Loucy (cell line): Measurements from ENCODE around the gene TRMU.

Source experiments
- H2AFZ ChIP-seq: fragments of 200-600 bp; sonication (generic); 2 replicates; pipeline ENCODE4 v1.6.0; 2016; ENCODE audit warnings: antibody characterized with exemption, mild to moderate bottlenecking, low read length, moderate library complexity
- H3F3A ChIP-seq: fragments of 200-600 bp; 2 replicates; pipeline ENCODE4 v1.6.0; 2016; ENCODE audit warnings: antibody characterized with exemption, low read depth, mild to moderate bottlenecking
- H3K27me3 ChIP-seq: fragments of 200-600 bp; sonication (generic); 2 replicates; pipeline ENCODE4 v1.6.1; 2014; ENCODE audit warnings: low read length, mild to moderate bottlenecking; ENCODE audit not compliant: insufficient read depth, poor library complexity, severe bottlenecking
- H3K36me3 ChIP-seq: fragments of 200-600 bp; sonication (generic); 2 replicates; pipeline ENCODE4 v1.6.1; 2016; ENCODE audit warnings: low read length; ENCODE audit not compliant: insufficient read depth
- H3K4me1 ChIP-seq: fragments of 200-600 bp; sonication (generic); 2 replicates; pipeline ENCODE4 v1.5.1; 2014; ENCODE audit warnings: low read length, mild to moderate bottlenecking; ENCODE audit not compliant: insufficient read depth, poor library complexity, severe bottlenecking
- H3K4me2 ChIP-seq: fragments of 200-600 bp; sonication (generic); 2 replicates; pipeline ENCODE4 v1.6.0; 2014; ENCODE audit warnings: antibody characterized with exemption, low read length, low read depth, mild to moderate bottlenecking; ENCODE audit not compliant: poor library complexity, severe bottlenecking
- H3K4me3 ChIP-seq: fragments of 200-600 bp; sonication (generic); 2 replicates; pipeline ENCODE4 v1.5.1; 2014; ENCODE audit warnings: low read length, mild to moderate bottlenecking, mixed read lengths; ENCODE audit not compliant: poor library complexity, severe bottlenecking
- H3K79me2 ChIP-seq: fragments of 200-600 bp; sonication (generic); 2 replicates; pipeline ENCODE4 v1.6.1; 2014; ENCODE audit warnings: low read length; ENCODE audit not compliant: insufficient read depth
- H3K9ac ChIP-seq: fragments of 200-600 bp; sonication (generic); 2 replicates; pipeline ENCODE4 v1.6.0; 2014; ENCODE audit warnings: mild to moderate bottlenecking, low read depth, low read length, moderate library complexity; ENCODE audit not compliant: poor library complexity, severe bottlenecking
- H3K9me2 ChIP-seq: fragments of 200-600 bp; sonication (generic); replicated peaks from 2 replicates; pipeline ENCODE4 v1.6.1; 2016; ENCODE audit warnings: low read depth, low read length, mixed read lengths
- H3K9me3 ChIP-seq: fragments of 200-600 bp; sonication (generic); 2 replicates; pipeline ENCODE4 v1.6.1; 2014; ENCODE audit warnings: mild to moderate bottlenecking, antibody characterized with exemption, low read length, low read depth; ENCODE audit not compliant: insufficient read depth
- H4K20me1 ChIP-seq: fragments of 200-600 bp; sonication (generic); 2 replicates; pipeline ENCODE4 v1.6.0; 2014; ENCODE audit warnings: antibody characterized with exemption, low read length, mild to moderate bottlenecking; ENCODE audit not compliant: insufficient read depth, poor library complexity, severe bottlenecking
- EZH2phosphoT487 ChIP-seq: fragments of 200-600 bp; IDR thresholded peaks from 2 replicates; pipeline ENCODE4 v1.6.1; 2018; ENCODE audit warnings: antibody characterized with exemption, mild to moderate bottlenecking, moderate library complexity, borderline replicate concordance
- TF ChIP-seq, protein P1 (sequence below): fragments of 200-600 bp; sonication (generic); conservative IDR thresholded peaks from 2 replicates; pipeline ENCODE4 v1.5.1; 2014; ENCODE audit warnings: mild to moderate bottlenecking, antibody characterized with exemption, low read length

Gene TRMU

DNA sequence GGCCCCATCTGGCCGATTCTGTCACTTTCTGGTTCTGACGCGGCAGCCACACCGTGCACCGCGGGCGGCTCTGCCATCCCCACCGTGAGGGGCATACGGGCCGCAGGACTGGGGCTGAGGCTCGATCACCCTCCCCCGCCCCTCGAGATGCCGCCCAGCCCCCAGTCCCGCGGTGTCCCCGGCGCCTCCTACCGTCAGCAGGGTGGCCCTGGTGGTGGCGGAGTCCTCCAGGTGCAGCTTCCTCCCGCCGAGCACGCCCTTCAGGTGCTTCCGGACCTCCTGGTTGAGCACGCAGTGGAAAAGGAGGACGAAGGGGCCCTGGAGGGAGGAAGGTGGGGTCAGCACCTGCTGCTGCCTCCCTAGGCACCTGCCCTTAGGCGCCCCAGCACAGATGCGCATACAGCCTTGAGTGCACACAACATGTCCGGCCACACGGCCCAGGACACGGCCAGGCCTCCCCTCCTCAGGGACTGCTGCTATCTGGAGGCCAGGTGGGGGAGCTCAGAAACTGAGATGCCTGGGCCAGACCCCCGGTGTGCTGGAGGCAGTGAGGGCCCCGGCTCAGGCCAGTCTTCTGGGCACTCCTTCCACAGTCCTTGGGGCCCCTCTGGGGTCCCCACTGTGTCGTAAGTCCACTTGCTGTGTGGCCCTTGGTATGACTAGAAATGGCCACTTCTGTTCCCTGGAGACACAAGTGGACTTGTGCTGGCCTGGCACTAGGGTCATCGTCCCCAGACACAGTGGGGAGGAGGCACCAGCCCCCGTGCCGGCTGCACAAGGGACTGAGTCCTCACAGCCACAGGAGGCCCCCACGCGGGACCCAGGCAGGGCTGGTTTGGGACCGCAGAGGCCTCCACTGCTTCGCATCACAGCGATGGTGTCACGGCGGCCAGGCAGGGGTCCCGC is 31.5 kb downstream of the TRMU start:
- TF ChIP-seq EZH2phosphoT487, result no peak
- TF ChIP-seq, protein P1, sequence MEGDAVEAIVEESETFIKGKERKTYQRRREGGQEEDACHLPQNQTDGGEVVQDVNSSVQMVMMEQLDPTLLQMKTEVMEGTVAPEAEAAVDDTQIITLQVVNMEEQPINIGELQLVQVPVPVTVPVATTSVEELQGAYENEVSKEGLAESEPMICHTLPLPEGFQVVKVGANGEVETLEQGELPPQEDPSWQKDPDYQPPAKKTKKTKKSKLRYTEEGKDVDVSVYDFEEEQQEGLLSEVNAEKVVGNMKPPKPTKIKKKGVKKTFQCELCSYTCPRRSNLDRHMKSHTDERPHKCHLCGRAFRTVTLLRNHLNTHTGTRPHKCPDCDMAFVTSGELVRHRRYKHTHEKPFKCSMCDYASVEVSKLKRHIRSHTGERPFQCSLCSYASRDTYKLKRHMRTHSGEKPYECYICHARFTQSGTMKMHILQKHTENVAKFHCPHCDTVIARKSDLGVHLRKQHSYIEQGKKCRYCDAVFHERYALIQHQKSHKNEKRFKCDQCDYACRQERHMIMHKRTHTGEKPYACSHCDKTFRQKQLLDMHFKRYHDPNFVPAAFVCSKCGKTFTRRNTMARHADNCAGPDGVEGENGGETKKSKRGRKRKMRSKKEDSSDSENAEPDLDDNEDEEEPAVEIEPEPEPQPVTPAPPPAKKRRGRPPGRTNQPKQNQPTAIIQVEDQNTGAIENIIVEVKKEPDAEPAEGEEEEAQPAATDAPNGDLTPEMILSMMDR, result no peak
- Histone ChIP-seq H3K9me2 (no peaks in the 10 kb centered on the region), H3K36me3 (no peaks in the 10 kb centered on the region), H3K79me2 (no peaks in the 10 kb centered on the region), H3K9ac (no peak overlapping the region), H3F3A (no peaks in the 10 kb centered on the region), H2AFZ (no peak overlapping the region), H3K4me1 (no peaks in the 10 kb centered on the region), H3K9me3 (no peaks in the 10 kb centered on the region), H4K20me1 (no peaks in the 10 kb centered on the region), H3K4me3 (no peak overlapping the region), H3K4me2 (no peak overlapping the region), H3K27me3 (no peaks in the 10 kb centered on the region)

DNA sequence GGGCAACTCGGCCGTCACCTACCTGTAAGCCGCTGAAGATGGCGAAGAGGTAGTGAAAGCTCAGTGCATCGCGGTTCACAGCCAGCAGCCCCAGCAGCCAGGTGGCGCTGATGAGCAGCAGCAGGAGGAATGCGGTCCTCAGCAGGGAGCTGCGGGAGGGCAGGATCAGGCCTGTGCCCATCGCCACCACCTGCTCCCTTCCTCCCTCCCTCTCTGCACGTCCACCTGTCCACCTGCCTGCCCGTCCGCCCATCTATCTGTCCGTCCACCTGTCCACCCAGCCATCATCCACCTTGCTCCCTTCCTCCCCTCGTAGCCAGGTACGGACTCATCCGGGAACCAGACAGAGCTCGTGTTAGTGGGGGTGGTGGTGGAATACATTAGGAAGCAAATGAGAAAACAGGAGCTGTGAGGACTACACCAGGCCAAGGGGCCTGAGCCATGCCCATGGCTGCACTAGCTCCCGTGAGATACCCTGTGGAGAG is 32.2 kb downstream of the TRMU start:
- no peak overlapping the region for H2AFZ ChIP-seq
- no peak overlapping the region for H3K9ac ChIP-seq
- H3F3A ChIP-seq, result no peaks in the 10 kb centered on the region
- no peaks in the 10 kb centered on the region for H3K27me3 ChIP-seq
- H3K4me3 ChIP-seq, result no peak overlapping the region
- H3K79me2 ChIP-seq, result no peaks in the 10 kb centered on the region
- no peaks in the 10 kb centered on the region for H4K20me1 ChIP-seq
- no peaks in the 10 kb centered on the region for H3K36me3 ChIP-seq
- H3K4me1 ChIP-seq, result no peaks in the 10 kb centered on the region
- TF ChIP-seq, protein P1, result peak; percentile 84
- no peak for TF ChIP-seq EZH2phosphoT487
- no peaks in the 10 kb centered on the region for H3K9me3 ChIP-seq
- H3K4me2 ChIP-seq, result no peak overlapping the region
- H3K9me2 ChIP-seq, result no peaks in the 10 kb centered on the region

DNA sequence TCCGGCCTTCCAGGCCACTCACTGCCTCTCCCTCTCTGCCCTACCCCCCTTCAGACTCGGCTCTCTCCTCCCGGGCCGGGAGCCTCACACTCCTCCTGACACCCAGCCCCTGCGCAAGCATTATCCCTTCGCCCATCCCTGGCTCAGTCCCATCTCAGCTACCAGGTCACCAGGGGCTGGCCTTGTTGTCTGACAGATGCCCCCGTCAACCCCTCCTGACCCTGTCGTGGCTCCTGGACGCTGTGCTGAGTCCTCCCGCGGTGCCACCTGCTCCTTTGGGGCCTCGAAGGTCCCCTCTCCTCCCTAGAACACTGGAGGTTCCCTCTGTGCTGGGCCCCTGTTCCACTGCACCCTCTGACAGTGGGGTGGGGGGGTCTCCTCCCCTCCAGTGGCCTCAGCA is 32.9 kb downstream of the TRMU start:
- no peak overlapping the region for H3K9ac ChIP-seq
- no peak overlapping the region for H3K4me2 ChIP-seq
- no peaks in the 10 kb centered on the region for H3K9me3 ChIP-seq
- no peak overlapping the region for H3K4me3 ChIP-seq
- H3K9me2 ChIP-seq, result no peaks in the 10 kb centered on the region
- H3F3A ChIP-seq, result no peaks in the 10 kb centered on the region
- no peaks in the 10 kb centered on the region for H4K20me1 ChIP-seq
- no peaks in the 10 kb centered on the region for H3K36me3 ChIP-seq
- no peaks in the 10 kb centered on the region for H3K27me3 ChIP-seq
- no peaks in the 10 kb centered on the region for H3K79me2 ChIP-seq
- no peak overlapping the region for H2AFZ ChIP-seq
- peaks cover under 1% of the 10 kb centered on the region for H3K4me1 ChIP-seq
- TF ChIP-seq EZH2phosphoT487, result no peak
- TF ChIP-seq, protein P1, result no peak
